Neural progenitor cell (in vitro differentiated cells): ENCODE results near the gene CCDC78.

ENCODE experiments used
- EZH2 ChIP-seq: fragments of 200-600 bp; sonication (generic); IDR thresholded peaks from 2 replicates; pipeline ENCODE4 v1.6.1; 2017; ENCODE audit warnings: antibody characterized with exemption, mild to moderate bottlenecking, moderate library complexity
- TF ChIP-seq, protein P1 (sequence below): fragments of 200-600 bp; sonication (generic); IDR thresholded peaks from 2 replicates; pipeline ENCODE4 v1.5.1; 2017; ENCODE audit warnings: antibody characterized with exemption, mild to moderate bottlenecking

GRCh38 chr16:769184-769784 is 43.0 kb upstream of the CCDC78 start:
- TF ChIP-seq, protein P1, sequence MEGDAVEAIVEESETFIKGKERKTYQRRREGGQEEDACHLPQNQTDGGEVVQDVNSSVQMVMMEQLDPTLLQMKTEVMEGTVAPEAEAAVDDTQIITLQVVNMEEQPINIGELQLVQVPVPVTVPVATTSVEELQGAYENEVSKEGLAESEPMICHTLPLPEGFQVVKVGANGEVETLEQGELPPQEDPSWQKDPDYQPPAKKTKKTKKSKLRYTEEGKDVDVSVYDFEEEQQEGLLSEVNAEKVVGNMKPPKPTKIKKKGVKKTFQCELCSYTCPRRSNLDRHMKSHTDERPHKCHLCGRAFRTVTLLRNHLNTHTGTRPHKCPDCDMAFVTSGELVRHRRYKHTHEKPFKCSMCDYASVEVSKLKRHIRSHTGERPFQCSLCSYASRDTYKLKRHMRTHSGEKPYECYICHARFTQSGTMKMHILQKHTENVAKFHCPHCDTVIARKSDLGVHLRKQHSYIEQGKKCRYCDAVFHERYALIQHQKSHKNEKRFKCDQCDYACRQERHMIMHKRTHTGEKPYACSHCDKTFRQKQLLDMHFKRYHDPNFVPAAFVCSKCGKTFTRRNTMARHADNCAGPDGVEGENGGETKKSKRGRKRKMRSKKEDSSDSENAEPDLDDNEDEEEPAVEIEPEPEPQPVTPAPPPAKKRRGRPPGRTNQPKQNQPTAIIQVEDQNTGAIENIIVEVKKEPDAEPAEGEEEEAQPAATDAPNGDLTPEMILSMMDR, result no peak
- TF ChIP-seq EZH2, result no peak
